B cell (primary cell): ENCODE data around the gene ABCA4. TPM values are rescaled to one million over a fixed set of nuclear protein-coding genes. Genes with fewer than 3 reads are reported as not detected.

Source experiments
- ATAC-seq: fragments of 200-7000 bp; cut with Tn5 transposase; one replicate; pipeline ENCODE4 v1.10.0; 2021; ENCODE audit warnings: low read depth, mild to moderate bottlenecking, moderate number of reproducible peaks, moderate library complexity
- CTCF ChIA-PET: fragments of 350-600 bp; sonication (Branson Sonifier 250); formaldehyde crosslinking; loops from one replicate; lab custom pipeline; 2021; ENCODE audit warnings: antibody characterized with exemption, inconsistent platforms; lab: Charles Lee
- POLR2A ChIA-PET: fragments of 350-600 bp; sonication (Branson Sonifier 250); formaldehyde crosslinking; loops from one replicate; lab custom pipeline; 2021; ENCODE audit warnings: antibody characterized with exemption; lab: Charles Lee
- DNase-seq: peaks from one replicate; pipeline ENCODE4 v3.0.0; 2013
- H2AFZ ChIP-seq: 2 replicates; pipeline ENCODE4 v1.6.1; 2012; ENCODE audit warnings: mild to moderate bottlenecking, low read depth, low read length; ENCODE audit not compliant: insufficient read depth, poor library complexity, severe bottlenecking
- H3K27ac ChIP-seq, 2 donors: 1 replicate in 1 of 2; 2 replicates in 1 of 2; pipeline ENCODE4 v1.5.1; 2012 to 2013; ENCODE audit warnings: low read length in 2 of 2, mild to moderate bottlenecking in 2 of 2, moderate library complexity in 1 of 2
- H3K27me3 ChIP-seq, 4 experiments: fragments of 200-600 bp in 1 of 4; sonication (generic) in 1 of 4; replicated peaks in 1 of 4; 1 replicate in 2 of 4; 2 replicates in 2 of 4; pipeline versions ENCODE4 v1.6.1 to v1.7.0; 2013 to 2016; ENCODE audit warnings: low read length in 3 of 4, mild to moderate bottlenecking in 2 of 4, mixed read lengths in 1 of 4, moderate library complexity in 1 of 4; ENCODE audit not compliant: insufficient read depth in 4 of 4, control insufficient read depth in 3 of 4; ENCODE audit errors: control extremely low read depth in 1 of 4
- H3K36me3 ChIP-seq, 2 experiments: replicated peaks in 1 of 2; 1 replicate in 1 of 2; 2 replicates in 1 of 2; pipeline versions ENCODE4 v1.6.1 to v1.7.1; 2013; ENCODE audit warnings: low read length in 1 of 2; ENCODE audit not compliant: insufficient read depth in 2 of 2, control insufficient read depth in 1 of 2; ENCODE audit errors: control extremely low read depth in 1 of 2, extremely low read depth in 1 of 2
- H3K4me1 ChIP-seq, 2 donors: fragments of 200-600 bp in 1 of 2; sonication (generic) in 1 of 2; 1 replicate in 1 of 2; 2 replicates in 1 of 2; pipeline versions ENCODE4 v1.5.1 to v1.6.1; 2013 to 2017; ENCODE audit warnings: low read length in 2 of 2; ENCODE audit not compliant: control insufficient read depth in 2 of 2, insufficient read depth in 2 of 2
- H3K4me2 ChIP-seq: replicated peaks from 2 replicates; pipeline ENCODE3; 2012; ENCODE audit warnings: mild to moderate bottlenecking, low read depth, low read length; ENCODE audit not compliant: poor library complexity, severe bottlenecking
- H3K4me3 ChIP-seq, 5 experiments: fragments of 200-600 bp in 1 of 5; sonication (generic) in 1 of 5; 1 replicate in 3 of 5; 2 replicates in 2 of 5; pipeline versions ENCODE4 v1.5.1 to v1.7.0; 2011 to 2016; ENCODE audit warnings: low read length in 4 of 5, mild to moderate bottlenecking in 4 of 5, low read depth in 2 of 5, control low read depth in 1 of 5, moderate library complexity in 1 of 5; ENCODE audit not compliant: insufficient read depth in 1 of 5; ENCODE audit errors: control extremely low read depth in 1 of 5, extremely low read depth in 1 of 5
- H3K79me2 ChIP-seq: fragments of 200-600 bp; sonication (generic); one replicate; pipeline ENCODE4 v1.6.0; 2016; ENCODE audit warnings: low read length; ENCODE audit not compliant: control insufficient read depth, insufficient read depth
- H3K9ac ChIP-seq: fragments of 200-600 bp; sonication (generic); 2 replicates; pipeline ENCODE4 v1.6.1; 2017; ENCODE audit warnings: mild to moderate bottlenecking, low read length, moderate library complexity
- H3K9me3 ChIP-seq, 3 donors: one replicate each; pipeline versions ENCODE4 v1.6.1 to v1.7.1; 2013; ENCODE audit warnings: low read length in 2 of 3; ENCODE audit not compliant: control insufficient read depth in 2 of 3, insufficient read depth in 1 of 3; ENCODE audit errors: control extremely low read depth in 1 of 3
- H4K20me1 ChIP-seq: 2 replicates; pipeline ENCODE4 v1.6.0; 2012; ENCODE audit warnings: mild to moderate bottlenecking, low read length; ENCODE audit not compliant: insufficient read depth, control insufficient read depth, poor library complexity, severe bottlenecking
- H3K27ac Mint-ChIP-seq: one replicate; pipeline ENCODE4 v1.8.0; 2021; ENCODE audit warnings: mixed read lengths
- H3K27me3 Mint-ChIP-seq: one replicate; pipeline ENCODE4 v1.8.0; 2021; ENCODE audit warnings: mixed read lengths
- H3K4me1 Mint-ChIP-seq: one replicate; pipeline ENCODE4 v1.8.0; 2021; ENCODE audit warnings: mixed read lengths
- H3K4me3 Mint-ChIP-seq: one replicate; pipeline ENCODE4 v1.8.0; 2021; ENCODE audit warnings: mixed read lengths
- H3K9me3 Mint-ChIP-seq: one replicate; pipeline ENCODE4 v1.8.0; 2022; ENCODE audit warnings: mixed read lengths; ENCODE audit not compliant: insufficient read depth
- CTCF ChIP-seq: fragments of 200-600 bp; IDR thresholded peaks from one replicate; pipeline ENCODE4 v1.8.0; 2022; ENCODE audit warnings: antibody characterized with exemption, mild to moderate bottlenecking
- EZH2 ChIP-seq: IDR thresholded peaks from 2 replicates; pipeline ENCODE4 v1.6.1; 2012; ENCODE audit warnings: borderline replicate concordance, low read depth, mild to moderate bottlenecking, moderate library complexity, low read length; ENCODE audit not compliant: insufficient read depth, poor library complexity, severe bottlenecking
- WGBS: methylation state at CpG from one replicate; pipeline ENCODE4 v1.1.5; 2013; ENCODE audit warnings: missing lambda C conversion rate; ENCODE audit not compliant: insufficient coverage; 5-methylcytosine and 5-hydroxymethylcytosine counted together
- intact Hi-C: fragments of 100-400 bp; cut with micrococcal nuclease; formaldehyde crosslinking; loops from one replicate; pipeline ENCODE4 v1.10.0; 2022
- polyA plus RNA-seq: library from polyadenylated mRNA; depleted of rRNA; stranded (reverse); fragments of >200 nt; gene quantifications from 2 replicates; pipeline ENCODE4 v1.2.3, GENCODE V29; 2012
- total RNA-seq, 2 donors: library from RNA; stranded (reverse); fragments of 120-200 nt in 1 of 2; gene quantifications; 1 replicate in 1 of 2; 2 replicates in 1 of 2; pipeline versions ENCODE4 v1.2.3 to v1.2.4, GENCODE V29; 2013 to 2022

The ABCA4 gene
- total and polyA plus RNA-seq, 2 donors (not counting 1 experiment from before 2014, with no cell fraction given) = not detected

GRCh38 chr1:94092210-94092613 is 28.7 kb downstream of the ABCA4 start:
- Mint-ChIP-seq H3K27me3 (peaks cover 35% of the 10 kb centered on the region), H3K4me1 (peaks cover 3% of the 10 kb centered on the region), H3K4me3 (no peak overlapping the region), H3K9me3 (no peaks in the 10 kb centered on the region), H3K27ac (no peak overlapping the region)
- Histone ChIP-seq H3K27me3 (peaks cover 0 to 8% (median 3%) of the 10 kb centered on the region in 4 experiments), H2AFZ (no peak overlapping the region), H4K20me1 (no peaks in the 10 kb centered on the region), H3K4me2 (no peak overlapping the region), H3K4me3 (no peak overlapping the region), H3K9me3 (no peaks in the 10 kb centered on the region), H3K9ac (no peak overlapping the region), H3K4me1 (no peaks in the 10 kb centered on the region), H3K79me2 (no peaks in the 10 kb centered on the region), H3K36me3 (no peaks in the 10 kb centered on the region), H3K27ac (no peak overlapping the region)
- ChIA-PET CTCF (no interaction called here), POLR2A (no interaction called here)
- DNase-seq = no peak
- no peak for TF ChIP-seq EZH2
- no peak for TF ChIP-seq CTCF
- intact Hi-C loops = no loop called here
- WGBS = 4% methylated on average over 4 of the region's 4 CpGs
- no peak for ATAC-seq

GRCh38 chr1:94090761-94091160 is 30.2 kb downstream of the ABCA4 start:
- Mint-ChIP-seq H3K4me3 (no peak overlapping the region), H3K27me3 (peaks cover 37% of the 10 kb centered on the region), H3K27ac (no peak overlapping the region), H3K4me1 (peaks cover 3% of the 10 kb centered on the region), H3K9me3 (no peaks in the 10 kb centered on the region)
- 32% methylated on average over 3 of the region's 3 CpGs for WGBS
- Histone ChIP-seq H2AFZ (no peak overlapping the region), H3K27ac (no peak overlapping the region), H3K4me1 (no peaks in the 10 kb centered on the region), H4K20me1 (no peaks in the 10 kb centered on the region), H3K9ac (no peak overlapping the region), H3K36me3 (no peaks in the 10 kb centered on the region), H3K4me3 (no peak overlapping the region), H3K9me3 (no peaks in the 10 kb centered on the region), H3K27me3 (peaks cover 0 to 8% (median 3%) of the 10 kb centered on the region in 4 experiments), H3K4me2 (no peak overlapping the region), H3K79me2 (no peaks in the 10 kb centered on the region)
- intact Hi-C loops = no loop called here
- no peak for TF ChIP-seq EZH2
- TF ChIP-seq CTCF = no peak
- ATAC-seq (no peak), DNase-seq (no peak)
- ChIA-PET CTCF (no interaction called here), POLR2A (no interaction called here)
